ENCODE data around the gene DDX6.

DNA sequence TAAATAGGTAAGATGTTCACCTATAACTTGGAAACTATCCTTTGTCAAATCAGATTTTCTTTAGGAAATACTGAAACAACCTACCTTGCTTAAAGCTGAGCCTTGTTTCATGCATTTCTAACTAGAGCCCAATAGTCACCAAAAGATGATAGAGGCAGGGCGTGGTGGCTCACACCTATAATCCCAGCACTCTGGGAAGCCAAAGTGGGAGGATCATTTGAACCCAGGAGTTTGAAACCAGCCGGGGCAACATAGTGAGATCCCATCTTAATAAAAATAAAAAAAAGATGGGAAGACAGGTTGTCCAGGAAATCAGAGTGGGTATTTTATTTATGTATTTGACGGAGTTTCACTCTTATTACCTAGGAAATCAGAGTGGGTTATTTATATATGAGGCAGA lies 38.3 kb downstream of the DDX6 start:
- TF ChIP-seq, protein P1, sequence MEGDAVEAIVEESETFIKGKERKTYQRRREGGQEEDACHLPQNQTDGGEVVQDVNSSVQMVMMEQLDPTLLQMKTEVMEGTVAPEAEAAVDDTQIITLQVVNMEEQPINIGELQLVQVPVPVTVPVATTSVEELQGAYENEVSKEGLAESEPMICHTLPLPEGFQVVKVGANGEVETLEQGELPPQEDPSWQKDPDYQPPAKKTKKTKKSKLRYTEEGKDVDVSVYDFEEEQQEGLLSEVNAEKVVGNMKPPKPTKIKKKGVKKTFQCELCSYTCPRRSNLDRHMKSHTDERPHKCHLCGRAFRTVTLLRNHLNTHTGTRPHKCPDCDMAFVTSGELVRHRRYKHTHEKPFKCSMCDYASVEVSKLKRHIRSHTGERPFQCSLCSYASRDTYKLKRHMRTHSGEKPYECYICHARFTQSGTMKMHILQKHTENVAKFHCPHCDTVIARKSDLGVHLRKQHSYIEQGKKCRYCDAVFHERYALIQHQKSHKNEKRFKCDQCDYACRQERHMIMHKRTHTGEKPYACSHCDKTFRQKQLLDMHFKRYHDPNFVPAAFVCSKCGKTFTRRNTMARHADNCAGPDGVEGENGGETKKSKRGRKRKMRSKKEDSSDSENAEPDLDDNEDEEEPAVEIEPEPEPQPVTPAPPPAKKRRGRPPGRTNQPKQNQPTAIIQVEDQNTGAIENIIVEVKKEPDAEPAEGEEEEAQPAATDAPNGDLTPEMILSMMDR (IDR thresholded peaks at IDR 0.05; ENCODE audit: low read depth, low read length, poor library complexity, severe bottlenecking): no peak
- TF ChIP-seq EZH2phosphoT487 (IDR thresholded peaks at IDR 0.05; ENCODE audit: borderline replicate concordance, low read length): no peak
